NCI-H146 (cell line): ENCODE data around the gene PDE4D.
"Not testable (repeated sequence)": the region's sequence is repeated elsewhere in the genome, so short reads cannot be mapped to it uniquely, and the experiment has no call there.

Source experiments
- DNase-seq: peaks from one replicate; lab custom pipeline; 2025; lab: John Stamatoyannopoulos, UW

The PDE4D gene

DNA sequence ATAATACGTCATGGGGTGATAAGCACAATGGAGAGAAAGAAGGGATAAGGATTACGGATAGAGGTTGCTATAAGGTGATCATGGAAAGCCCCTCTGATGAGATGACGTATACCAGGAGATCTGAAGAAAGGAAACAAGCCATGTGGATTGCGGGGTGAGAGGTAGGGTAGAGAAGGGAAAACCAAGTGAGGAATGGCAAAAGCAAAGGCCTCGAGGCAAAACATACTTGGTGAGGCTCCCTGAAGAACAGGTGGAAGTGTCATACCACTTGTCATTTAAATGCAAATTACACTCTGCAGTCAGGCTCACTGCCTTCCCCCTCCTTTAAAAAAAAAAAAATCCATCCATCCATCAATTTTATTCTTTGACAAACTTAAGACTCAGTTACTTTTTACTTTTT, 889.9 kb downstream of the PDE4D start:
- no peak for DNase-seq

DNA sequence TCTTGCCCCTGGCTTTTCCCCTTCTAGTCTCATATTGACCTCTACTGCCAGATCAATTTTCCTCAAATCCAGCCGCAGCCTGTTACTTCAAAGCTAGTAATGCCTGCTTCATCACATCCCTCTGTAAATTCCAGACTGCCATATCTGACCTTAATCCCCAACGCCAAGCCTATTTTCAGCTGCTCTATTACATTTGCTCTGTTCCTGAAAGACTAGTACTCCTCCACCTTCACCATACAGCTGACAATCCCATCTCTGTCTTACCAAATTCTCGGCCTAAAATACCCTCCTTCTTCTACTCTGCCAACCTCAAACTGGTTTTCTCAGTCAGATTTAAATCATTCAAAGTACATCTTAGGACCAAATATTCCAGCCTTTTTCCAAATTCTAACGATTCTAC, 890.4 kb downstream of the PDE4D start:
- no peak for DNase-seq

DNA sequence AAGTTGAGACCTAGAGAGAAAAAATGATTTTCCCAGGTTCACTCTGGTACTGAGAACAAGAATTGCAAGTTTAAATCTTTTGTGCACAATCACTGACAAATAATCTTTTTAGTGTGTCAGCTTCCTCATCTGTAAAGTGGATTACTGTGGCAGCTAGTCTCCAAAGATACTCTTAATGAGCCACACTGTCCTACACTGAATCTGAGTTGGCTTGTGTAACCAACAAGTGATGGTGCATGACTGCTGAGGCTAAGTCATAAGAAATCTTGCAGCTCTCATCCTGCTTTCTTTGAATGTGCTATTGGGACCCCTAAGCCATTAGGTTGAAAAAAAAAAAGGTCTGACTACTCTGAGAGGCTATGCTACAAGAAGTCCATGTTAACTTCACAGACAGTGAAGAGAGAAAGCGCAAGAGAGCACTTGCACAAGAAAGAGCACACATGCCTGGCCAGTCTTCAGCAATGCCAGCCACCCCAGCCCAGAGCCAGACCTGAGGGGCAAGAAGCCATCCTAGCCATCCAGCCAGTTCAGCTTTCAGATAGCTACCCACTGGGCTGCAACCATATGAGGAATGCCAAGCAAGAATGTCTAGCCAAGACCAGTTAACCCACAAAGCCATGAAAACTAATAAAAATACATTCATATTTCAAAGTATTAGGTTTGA, 891.2 kb downstream of the PDE4D start:
- DNase-seq, result no peak

DNA sequence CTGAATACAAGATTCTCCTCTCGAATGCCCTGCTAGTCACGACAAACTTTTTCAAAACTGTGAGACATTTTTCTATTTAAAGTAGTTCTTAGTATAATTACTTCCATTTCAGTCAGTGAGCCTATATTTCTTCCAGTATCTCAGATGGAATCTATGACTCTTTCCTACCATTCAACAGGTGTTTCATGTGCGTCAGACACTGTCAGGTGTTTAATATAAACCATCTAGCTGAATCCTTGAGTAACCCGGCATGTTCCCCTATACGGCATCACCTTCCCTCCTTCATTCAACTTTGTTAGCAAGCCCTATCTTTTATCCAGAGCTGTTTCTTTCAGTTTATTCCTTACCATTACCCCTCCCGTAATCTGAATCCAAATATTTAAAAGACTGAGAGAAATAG, 891.8 kb downstream of the PDE4D start:
- DNase-seq, result no peak

DNA sequence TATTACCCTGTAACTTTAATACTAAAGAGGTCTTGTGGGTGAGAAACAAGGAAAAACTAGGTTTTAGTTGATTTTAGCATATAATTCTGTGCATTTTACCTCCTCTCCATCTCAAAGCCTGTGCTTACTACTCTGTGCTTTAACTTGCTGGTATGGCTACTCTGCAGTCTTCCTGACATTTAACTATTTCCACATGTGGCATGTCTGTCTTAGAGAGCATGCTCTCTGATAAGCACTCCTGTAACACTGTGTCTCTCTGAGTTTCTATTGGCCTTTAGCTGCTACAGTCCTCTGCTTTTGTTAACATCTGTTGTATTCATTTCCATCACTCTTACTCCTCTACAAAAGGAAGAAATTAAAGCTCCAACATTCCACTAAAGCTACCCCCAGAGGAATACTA, 892.4 kb downstream of the PDE4D start:
- DNase-seq, result no peak

DNA sequence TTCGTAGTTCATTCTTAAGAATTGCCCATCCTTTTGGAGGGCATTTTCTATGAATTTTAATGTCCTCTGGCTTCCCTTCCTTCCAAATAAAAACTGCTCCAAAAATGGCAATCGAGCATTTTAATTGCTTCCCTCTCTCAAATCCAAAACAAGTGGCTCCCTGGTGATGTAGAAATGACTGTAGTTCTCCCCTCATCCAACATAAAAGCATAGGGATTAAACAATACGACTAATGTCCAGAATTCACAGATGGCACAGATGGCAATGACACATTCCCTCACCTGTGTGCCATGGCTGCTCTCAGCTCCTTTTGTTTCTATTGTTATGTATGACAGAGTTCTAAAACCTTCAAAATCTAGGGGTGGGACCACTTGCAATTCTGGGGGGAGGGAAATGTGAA, 893.3 kb downstream of the PDE4D start:
- no peak for DNase-seq

DNA sequence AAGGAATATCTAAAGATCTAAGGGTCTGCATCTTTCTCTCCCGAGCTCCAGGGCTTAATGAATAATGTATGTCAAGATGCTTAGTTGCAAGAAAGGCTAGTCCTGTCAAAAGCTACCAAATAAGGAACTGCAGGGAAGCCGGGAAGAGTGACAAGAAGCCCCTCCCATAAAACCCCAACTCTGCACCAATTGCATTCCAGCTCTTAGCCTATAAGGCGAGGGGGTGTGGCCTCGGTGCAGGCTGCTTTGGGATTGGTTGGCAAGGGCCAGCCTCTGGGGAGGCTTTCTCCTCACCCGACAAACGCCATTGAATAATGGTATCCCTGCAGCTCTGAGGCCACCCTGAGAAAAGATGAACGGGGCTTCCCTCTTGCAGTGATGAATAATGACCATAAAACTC, 893.7 kb downstream of the PDE4D start:
- DNase-seq, result no peak

DNA sequence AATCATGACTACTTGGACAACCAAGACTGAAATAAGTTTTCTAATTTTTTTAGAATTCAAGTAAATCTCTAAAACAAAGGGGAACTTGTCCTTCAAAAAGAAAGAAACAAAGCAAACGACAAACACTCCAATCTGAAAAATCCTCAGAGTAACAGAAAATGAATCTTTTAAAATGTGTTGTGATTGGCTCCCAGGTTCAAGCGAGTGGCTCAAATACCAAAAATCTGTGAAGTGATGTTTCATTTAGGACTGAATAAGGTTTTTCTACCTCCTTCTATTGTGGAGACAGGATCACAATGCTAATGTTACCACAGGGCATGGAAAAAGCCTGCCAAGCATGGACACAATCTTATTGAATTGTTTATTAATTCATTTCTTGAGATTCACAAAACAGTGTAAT, 895.0 kb downstream of the PDE4D start:
- no peak for DNase-seq

DNA sequence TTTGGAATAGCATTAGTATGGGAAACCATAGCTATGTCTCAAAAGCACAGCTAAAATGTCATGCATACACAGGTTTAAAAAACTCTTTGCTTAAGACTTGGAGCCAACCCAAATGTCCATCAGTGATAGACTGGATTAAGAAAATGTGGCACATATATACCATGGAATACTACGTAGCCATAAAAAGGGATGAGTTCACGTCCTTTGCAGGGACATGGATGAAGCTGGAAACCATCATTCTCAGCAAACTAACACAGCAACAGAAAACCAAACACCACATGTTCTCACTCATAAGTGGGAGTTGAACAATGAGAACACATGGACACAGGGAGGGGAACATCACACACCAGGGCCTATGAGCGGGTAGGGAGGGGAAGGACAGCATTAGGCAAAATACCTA, 897.7 kb downstream of the PDE4D start:
- DNase-seq, result not testable (repeated sequence)

DNA sequence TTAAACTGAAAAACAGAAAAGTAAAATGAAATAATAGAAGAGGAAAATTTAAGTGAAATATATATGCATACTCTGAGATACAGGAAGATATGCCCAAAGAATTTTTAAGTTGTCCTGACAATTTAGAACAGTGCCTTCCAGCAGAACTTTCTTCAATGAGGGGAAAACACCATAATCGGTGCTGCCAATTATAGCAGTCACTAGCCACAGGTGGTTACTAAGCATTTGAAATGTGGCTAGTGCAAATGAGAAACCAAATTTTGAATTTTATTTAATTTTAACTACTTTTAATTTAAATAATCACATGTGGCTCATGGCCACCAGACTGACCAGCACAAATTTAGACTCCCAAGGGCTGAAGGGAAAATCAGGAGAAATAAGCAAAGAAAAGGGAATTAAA, 900.1 kb downstream of the PDE4D start:
- DNase-seq, result no peak

DNA sequence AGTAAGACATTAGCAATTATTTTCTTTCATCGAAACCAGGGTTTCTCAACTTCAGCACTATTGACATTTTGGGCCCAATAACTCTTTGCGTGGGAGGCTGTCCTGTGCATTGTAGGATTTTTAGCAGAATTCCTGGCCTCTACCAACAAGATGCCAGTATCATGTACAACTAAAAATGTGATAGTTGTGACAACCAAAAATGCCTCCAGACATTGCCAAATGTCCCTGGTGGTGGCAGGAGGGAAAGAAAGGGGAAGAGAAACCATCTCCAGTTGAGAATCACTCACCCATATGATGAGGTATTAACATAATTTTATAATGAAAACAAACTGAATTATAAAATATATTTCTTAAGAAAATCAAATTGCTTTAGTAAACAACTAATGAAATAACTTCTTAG, 904.6 kb downstream of the PDE4D start:
- no peak for DNase-seq

DNA sequence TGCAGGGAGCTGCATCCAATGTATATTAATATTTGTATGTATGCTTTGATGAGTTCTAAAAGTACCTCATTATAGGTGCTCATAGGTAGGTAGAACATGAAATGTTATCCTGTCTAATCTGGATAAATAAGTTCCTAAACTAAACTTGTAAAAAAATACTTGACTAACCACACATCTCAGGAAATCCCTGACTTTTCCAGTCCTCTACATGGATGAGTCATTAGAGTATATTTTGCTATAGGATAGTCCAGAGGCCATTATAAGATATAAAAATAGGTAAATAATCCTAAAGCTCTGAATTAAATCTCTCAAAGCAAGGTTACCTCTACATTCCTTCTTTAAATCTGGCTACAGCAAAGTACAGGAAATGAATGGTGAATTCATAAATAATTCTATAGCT, 906.3 kb downstream of the PDE4D start:
- no peak for DNase-seq

DNA sequence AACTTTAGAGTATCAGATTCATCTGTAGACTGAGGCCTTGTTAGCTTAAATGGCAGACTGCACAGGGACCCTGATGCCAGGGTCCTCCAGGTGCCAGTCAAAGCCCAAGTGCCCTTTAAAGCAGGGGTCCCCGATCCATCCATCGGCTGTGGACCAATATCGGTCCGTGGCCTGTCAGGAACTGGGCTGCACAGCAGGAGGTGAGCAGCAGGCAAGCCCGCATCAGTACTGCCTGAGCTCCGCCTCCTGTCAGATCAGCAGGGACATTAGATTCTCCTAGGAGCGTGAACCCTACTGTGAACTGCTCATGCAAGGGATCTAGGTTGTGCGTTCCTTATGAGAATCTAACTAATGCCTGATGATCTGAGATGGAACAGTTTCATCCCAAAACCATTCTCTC, 907.2 kb downstream of the PDE4D start:
- no peak for DNase-seq

DNA sequence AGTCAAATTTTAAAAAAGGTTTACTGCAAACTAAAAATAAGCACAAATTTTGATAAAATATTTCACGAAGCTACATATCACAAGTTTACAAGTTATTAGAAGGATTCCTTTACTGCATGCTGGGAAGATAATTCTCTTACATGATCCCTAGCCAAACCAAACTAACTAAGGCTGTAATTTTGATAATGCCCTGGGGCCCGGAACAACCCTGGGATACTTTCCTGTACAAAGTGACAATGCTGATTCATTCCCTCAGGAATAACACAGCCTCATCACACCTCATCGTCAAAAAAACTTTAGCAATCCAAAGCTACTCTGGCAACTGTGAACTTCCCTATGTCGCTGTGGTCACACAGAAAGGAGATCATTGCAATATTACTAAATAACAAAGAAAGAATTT, 907.8 kb downstream of the PDE4D start:
- peak; percentile 36 for DNase-seq

DNA sequence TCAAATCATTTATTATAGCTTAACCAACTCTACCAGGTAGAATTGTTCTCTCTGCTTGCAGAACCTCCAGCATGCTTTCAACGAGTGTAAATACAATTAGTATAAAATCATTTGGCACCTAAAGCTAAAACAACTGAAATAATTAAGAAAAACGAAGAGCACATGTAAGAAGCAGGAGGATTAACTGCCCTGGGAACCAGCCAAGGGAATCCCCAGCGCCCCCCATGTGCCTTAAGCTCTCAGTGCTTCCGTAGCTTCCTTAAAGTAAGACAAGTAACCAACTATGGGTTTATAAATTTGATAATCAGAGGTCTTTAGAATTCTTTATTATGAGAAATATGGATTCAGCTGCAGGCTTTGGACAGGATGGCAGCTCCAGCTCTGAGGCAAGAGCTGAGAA, 908.2 kb downstream of the PDE4D start:
- DNase-seq, result no peak

DNA sequence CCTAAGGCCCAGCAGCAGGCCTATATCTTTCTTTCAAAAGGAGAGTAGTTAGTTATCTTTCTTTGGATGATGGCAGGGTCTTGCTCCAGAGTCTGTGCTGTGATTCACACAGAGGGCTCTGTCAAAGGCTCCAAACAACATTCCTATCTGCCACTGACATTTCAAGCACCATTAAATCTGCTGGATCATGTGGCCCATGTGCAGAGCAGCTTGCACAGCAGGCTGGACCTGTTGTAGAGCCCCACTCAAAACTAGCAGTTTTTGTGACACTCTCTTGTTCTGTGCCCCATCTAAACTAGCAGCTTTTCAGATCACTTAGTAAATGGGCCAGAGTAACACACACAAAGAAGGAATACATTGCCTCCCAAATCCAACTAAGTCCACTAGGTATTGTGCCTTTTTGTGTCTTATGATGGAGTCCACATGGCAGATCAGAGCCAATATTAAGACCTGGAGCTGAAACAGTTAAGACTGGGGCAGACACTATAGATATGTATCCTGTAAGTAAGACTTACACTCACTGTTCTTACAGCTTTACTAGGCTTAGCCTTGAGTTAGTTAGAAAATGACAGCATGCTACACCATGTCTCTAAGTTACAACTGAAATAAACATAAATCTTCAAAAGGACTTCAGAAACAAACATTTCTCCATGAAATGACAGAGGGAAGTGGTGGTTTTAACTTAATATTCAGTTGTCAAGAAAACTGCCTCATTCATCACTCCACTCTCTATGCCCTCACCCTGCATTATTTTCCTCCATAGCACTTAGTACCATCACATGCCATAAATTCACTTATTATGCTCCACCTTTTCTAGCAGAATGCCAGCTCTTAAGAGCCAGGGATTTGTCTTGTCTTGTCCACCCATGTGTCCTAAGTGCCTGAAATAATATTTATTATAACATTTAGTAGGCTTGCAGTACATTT, 909.7 kb downstream of the PDE4D start:
- no peak for DNase-seq

DNA sequence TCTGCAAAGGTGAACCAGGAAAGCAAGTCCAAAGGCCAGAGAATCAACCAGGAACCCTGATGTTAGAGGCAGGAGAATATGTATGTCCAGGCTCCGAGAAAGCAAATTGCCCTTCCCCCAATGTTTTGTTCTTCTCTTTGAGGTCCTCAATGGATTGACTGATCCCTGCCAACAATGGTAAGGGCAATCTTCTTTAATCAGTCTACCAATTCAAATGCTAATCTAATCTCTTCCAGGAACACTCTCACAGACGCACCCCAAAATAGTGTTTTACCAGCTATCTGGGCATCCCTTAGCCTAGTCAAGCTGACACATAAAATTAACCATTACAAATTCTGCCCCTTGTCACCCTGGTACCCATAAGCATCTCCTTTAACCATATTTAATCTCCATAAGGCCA, 912.6 kb downstream of the PDE4D start:
- no peak for DNase-seq

DNA sequence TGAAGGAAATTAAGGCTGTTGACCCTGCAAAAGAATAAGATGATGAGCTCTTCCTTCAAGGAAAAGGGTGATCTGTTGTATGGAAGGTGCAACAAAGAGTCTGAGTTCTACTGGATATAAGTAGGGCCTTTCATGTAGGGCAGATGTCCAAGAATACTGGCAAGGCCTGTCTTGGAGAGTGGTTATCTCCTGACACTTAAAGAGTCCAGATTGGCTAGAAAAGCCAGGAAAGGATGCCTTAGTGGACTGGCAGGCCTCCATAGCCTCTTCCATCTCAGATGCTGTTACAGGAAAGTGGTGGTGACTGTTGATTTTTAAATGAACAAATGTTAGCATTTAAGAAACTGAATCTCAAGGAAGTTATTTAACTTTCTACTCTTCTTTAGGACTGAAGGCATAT, 914.4 kb downstream of the PDE4D start:
- no peak for DNase-seq

DNA sequence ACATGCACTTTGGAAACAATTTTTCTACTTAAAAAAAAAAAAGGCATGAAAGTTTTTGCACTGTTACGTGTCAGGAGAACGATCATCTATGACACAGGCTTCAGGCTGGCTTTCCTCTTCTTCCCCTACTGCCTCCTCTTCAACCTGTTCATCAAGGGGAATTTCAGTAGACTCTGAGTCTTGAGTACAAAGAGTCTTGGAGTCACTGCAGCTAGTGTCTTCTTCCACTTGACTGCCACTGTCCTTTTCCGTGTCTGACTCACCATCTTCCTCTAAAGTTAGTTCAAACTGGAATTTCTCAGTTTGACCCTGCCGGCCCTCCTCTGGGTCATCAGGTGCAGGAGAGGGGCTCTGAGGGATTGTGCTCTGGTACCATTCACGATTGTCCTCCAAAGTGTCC, 918.9 kb downstream of the PDE4D start:
- no peak for DNase-seq

DNA sequence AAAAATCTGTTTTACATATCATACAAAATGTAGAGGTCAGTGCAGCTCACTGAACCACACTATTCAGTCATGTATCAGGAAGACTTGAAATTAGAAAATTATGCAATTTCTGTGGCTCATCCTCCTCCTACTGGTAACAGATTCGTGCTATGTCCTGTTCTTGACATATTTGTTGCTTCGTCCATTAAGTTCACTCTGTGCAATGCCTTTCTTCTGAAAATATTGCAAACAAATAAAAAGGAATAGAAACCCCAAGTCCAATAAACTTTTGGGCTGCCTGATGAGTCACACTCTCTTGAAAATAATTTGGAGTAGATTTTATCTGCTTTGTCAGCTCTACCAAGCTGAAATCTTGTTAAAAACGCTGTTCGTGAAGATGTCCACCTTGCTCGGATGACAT, 919.4 kb downstream of the PDE4D start:
- DNase-seq, result no peak

DNA sequence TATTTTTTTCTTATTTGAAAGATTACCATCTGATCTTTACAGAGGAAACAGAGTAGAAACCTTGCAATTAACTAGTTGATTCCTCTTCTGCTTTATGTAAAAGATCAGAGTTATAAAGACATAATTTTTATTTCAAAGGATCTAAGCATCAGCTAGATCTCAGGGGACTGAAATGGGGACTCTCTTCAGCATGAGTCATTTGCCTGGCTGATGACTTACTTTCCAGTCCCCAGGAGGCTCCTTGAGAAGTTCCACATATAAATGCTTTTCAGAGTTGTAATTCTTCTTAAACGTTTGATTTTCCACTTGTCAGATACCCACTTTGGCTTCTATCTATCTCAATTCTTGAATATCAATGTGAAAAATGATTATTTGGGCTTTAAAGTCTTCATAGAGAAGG, 921.2 kb downstream of the PDE4D start:
- DNase-seq, result no peak

DNA sequence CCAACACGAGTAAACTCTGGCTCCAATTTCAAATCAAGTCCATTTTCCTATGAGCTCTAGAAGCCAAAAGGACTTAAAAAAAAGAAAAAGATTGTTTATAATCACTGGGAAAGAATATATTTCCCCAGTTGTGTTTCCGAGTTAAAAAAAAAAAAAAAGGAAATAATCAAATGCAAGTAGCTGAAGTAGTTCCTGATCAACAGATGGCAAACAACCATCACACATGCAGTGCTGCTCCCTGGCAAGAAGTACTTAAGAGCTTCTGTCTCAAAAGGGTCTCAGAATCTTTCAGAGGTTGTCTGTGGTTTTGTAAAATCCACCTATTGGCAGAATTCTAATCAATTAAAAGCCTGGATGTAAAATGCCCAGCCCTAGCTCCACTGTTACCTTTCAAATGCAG, 922.8 kb downstream of the PDE4D start:
- DNase-seq, result no peak

DNA sequence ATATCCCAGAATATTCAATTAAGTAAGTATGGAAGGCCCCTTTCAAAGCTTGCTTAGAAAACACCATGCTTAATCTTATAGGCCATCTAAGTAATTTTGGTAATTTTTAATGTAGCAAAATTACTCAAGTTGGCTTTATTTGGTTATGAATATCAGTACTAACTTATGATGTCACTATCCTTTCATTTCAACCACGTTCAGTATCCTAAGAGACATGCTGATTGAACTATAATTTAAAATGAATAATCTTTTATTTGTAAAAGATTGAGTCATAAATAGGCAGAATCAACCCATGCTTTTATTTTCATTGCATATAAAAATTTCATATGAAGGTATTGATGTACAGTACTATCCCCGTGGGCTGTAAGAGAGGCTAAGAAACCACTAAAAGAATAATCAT, 923.7 kb downstream of the PDE4D start:
- no peak for DNase-seq

DNA sequence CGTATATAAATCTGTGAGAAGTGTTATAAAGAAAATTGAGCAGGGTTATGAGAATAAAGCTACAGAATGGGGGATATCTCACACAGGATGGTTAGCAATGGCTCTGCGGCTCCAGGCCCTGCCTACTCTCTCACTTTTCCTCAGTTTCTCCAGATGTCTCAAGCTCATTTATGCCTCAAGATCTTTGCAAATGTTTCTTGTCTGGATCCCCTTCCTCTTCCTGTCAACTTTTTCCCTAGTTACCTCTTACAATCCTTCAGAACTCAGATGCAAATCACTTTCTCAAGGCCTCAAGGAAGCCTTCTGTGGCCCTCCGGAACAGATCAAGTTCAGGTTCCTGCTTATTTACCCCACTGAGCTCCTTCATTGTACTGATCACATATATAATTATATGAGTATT, 924.3 kb downstream of the PDE4D start:
- DNase-seq, result no peak
